HEK293 (cell line): ENCODE results near the gene CAPN15.

Experiments used
- CTCF ChIA-PET: fragments of 350-600 bp; formaldehyde crosslinking; extraction: SDS; loops from one replicate; lab custom pipeline; 2021; ENCODE audit warnings: antibody characterized with exemption; lab: Yijun Ruan, JAX
- POLR2A ChIA-PET: fragments of 300-600 bp; formaldehyde crosslinking; extraction: SDS; loops from one replicate; lab custom pipeline; 2020; ENCODE audit warnings: antibody characterized with exemption, inconsistent platforms; lab: Yijun Ruan, JAX
- H3K27ac ChIP-seq: fragments of 200-500 bp; sonication (Bioruptor generic); 2 replicates; pipeline ENCODE4 v1.5.1; 2014; ENCODE audit warnings: low read depth, low read length, control low read depth, inconsistent platforms; ENCODE audit errors: extremely low read depth
- H3K36me3 ChIP-seq, 2 experiments: fragments of 200-500 bp in 1 of 2; sonication (Bioruptor generic) in 1 of 2; 1 replicate in 1 of 2; 2 replicates in 1 of 2; pipeline ENCODE4 v1.5.1; 2014 to 2017; ENCODE audit warnings: inconsistent platforms in 2 of 2, low read length in 2 of 2; ENCODE audit not compliant: control insufficient read depth in 2 of 2, insufficient read depth in 1 of 2
- H3K4me1 ChIP-seq: fragments of 200-500 bp; sonication (Bioruptor generic); 2 replicates; pipeline ENCODE4 v1.5.1; 2014; ENCODE audit warnings: mild to moderate bottlenecking, low read length, inconsistent platforms; ENCODE audit not compliant: control insufficient read depth, insufficient read depth
- H3K4me3 ChIP-seq: 2 replicates; pipeline ENCODE4 v1.5.1; 2011; ENCODE audit warnings: low read depth, mild to moderate bottlenecking, control low read depth, low read length, moderate library complexity
- H3K9me3 ChIP-seq: fragments of 200-500 bp; sonication (Bioruptor generic); 2 replicates; pipeline ENCODE4 v1.5.1; 2014; ENCODE audit warnings: low read depth, low read length, inconsistent platforms; ENCODE audit not compliant: control insufficient read depth, insufficient read depth
- BCL11B ChIP-seq: fragments of 450-650 bp; formaldehyde crosslinking; IDR thresholded peaks from 2 replicates; pipeline ENCODE4 v1.5.1; 2016; ENCODE audit warnings: low read depth, missing biosample characterization, missing genetic modification characterization
- GFI1B ChIP-seq: fragments of 450-650 bp; formaldehyde crosslinking; IDR thresholded peaks from 2 replicates; pipeline ENCODE4 v1.5.1; 2016; ENCODE audit warnings: missing biosample characterization, missing genetic modification characterization
- HOXD13 ChIP-seq: sonication (generic); formaldehyde crosslinking; IDR thresholded peaks from 2 replicates; pipeline ENCODE4 v1.8.0; 2022; ENCODE audit warnings: missing genetic modification reagents, borderline replicate concordance
- KLF1 ChIP-seq: fragments of 450-650 bp; formaldehyde crosslinking; IDR thresholded peaks from 2 replicates; pipeline ENCODE4 v1.5.1; 2016; ENCODE audit warnings: missing biosample characterization, missing genetic modification characterization
- OSR2 ChIP-seq: fragments of 450-650 bp; formaldehyde crosslinking; IDR thresholded peaks from 2 replicates; pipeline ENCODE4 v1.5.1; 2016; ENCODE audit warnings: missing biosample characterization, missing genetic modification characterization
- OVOL3 ChIP-seq: fragments of 450-650 bp; formaldehyde crosslinking; IDR thresholded peaks from 2 replicates; pipeline ENCODE4 v1.5.1; 2016; ENCODE audit warnings: missing biosample characterization, missing genetic modification characterization
- SALL2 ChIP-seq: fragments of 450-650 bp; formaldehyde crosslinking; IDR thresholded peaks from 2 replicates; pipeline ENCODE4 v1.5.0; 2017; ENCODE audit warnings: missing biosample characterization, mild to moderate bottlenecking, missing genetic modification characterization, borderline replicate concordance
- SP7 ChIP-seq: fragments of 450-650 bp; formaldehyde crosslinking; IDR thresholded peaks from 2 replicates; pipeline ENCODE4 v1.5.1; 2016; ENCODE audit warnings: missing biosample characterization, missing genetic modification characterization
- ZBTB8A ChIP-seq: fragments of 450-650 bp; formaldehyde crosslinking; IDR thresholded peaks from 2 replicates; pipeline ENCODE4 v1.5.1; 2016; ENCODE audit warnings: missing biosample characterization, missing genetic modification characterization
- ZNF112 ChIP-seq: fragments of 450-650 bp; formaldehyde crosslinking; IDR thresholded peaks from 2 replicates; pipeline ENCODE4 v1.5.0; 2017; ENCODE audit warnings: missing biosample characterization, missing genetic modification characterization
- ZNF114 ChIP-seq: fragments of 450-650 bp; formaldehyde crosslinking; IDR thresholded peaks from 2 replicates; pipeline ENCODE4 v1.5.0; 2017; ENCODE audit warnings: missing biosample characterization, missing genetic modification characterization
- ZNF157 ChIP-seq: fragments of 450-650 bp; formaldehyde crosslinking; IDR thresholded peaks from 2 replicates; pipeline ENCODE4 v1.5.1; 2016; ENCODE audit warnings: missing biosample characterization, missing genetic modification characterization
- ZNF169 ChIP-seq: fragments of 450-650 bp; formaldehyde crosslinking; IDR thresholded peaks from 2 replicates; pipeline ENCODE4 v1.5.1; 2016; ENCODE audit warnings: missing biosample characterization, missing genetic modification characterization
- ZNF184 ChIP-seq: fragments of 450-650 bp; IDR thresholded peaks from 2 replicates; pipeline ENCODE4 v1.5.1; 2018; ENCODE audit warnings: missing biosample characterization, mild to moderate bottlenecking, missing genetic modification characterization
- ZNF211 ChIP-seq: fragments of 450-650 bp; formaldehyde crosslinking; IDR thresholded peaks from 2 replicates; pipeline ENCODE4 v1.5.1; 2016; ENCODE audit warnings: low read depth, missing biosample characterization, missing genetic modification characterization
- ZNF214 ChIP-seq: fragments of 450-650 bp; formaldehyde crosslinking; IDR thresholded peaks from 2 replicates; pipeline ENCODE4 v1.5.1; 2017; ENCODE audit warnings: missing biosample characterization, mild to moderate bottlenecking, missing genetic modification characterization, borderline replicate concordance
- ZNF221 ChIP-seq: fragments of 450-650 bp; formaldehyde crosslinking; IDR thresholded peaks from 2 replicates; pipeline ENCODE4 v1.5.1; 2017; ENCODE audit warnings: missing biosample characterization, missing genetic modification characterization, borderline replicate concordance
- ZNF239 ChIP-seq: fragments of 450-650 bp; formaldehyde crosslinking; IDR thresholded peaks from 2 replicates; pipeline ENCODE4 v1.5.1; 2016; ENCODE audit warnings: missing biosample characterization, missing genetic modification characterization
- ZNF354C ChIP-seq: fragments of 450-650 bp; formaldehyde crosslinking; IDR thresholded peaks from 2 replicates; pipeline ENCODE4 v1.5.1; 2016; ENCODE audit warnings: missing biosample characterization, missing genetic modification characterization, low read depth, borderline replicate concordance
- ZNF416 ChIP-seq: fragments of 450-650 bp; formaldehyde crosslinking; IDR thresholded peaks from 2 replicates; pipeline ENCODE4 v1.5.1; 2016; ENCODE audit warnings: missing biosample characterization, missing genetic modification characterization
- ZNF426 ChIP-seq: fragments of 450-650 bp; formaldehyde crosslinking; IDR thresholded peaks from 2 replicates; pipeline ENCODE4 v1.5.1; 2017; ENCODE audit warnings: missing biosample characterization, missing genetic modification characterization, mild to moderate bottlenecking, inconsistent platforms, moderate library complexity
- ZNF48 ChIP-seq: fragments of 450-650 bp; formaldehyde crosslinking; IDR thresholded peaks from 2 replicates; pipeline ENCODE4 v1.5.1; 2016; ENCODE audit warnings: missing biosample characterization, missing genetic modification characterization
- ZNF521 ChIP-seq: fragments of 450-650 bp; formaldehyde crosslinking; IDR thresholded peaks from 2 replicates; pipeline ENCODE4 v1.5.1; 2017; ENCODE audit warnings: missing biosample characterization, mild to moderate bottlenecking, missing genetic modification characterization
- ZNF544 ChIP-seq: fragments of 450-650 bp; formaldehyde crosslinking; IDR thresholded peaks from 2 replicates; pipeline ENCODE4 v1.5.0; 2017; ENCODE audit warnings: missing biosample characterization, missing genetic modification characterization
- ZNF596 ChIP-seq: fragments of 450-650 bp; IDR thresholded peaks from 2 replicates; pipeline ENCODE4 v1.5.0; 2018; ENCODE audit warnings: missing biosample characterization, mild to moderate bottlenecking, missing genetic modification characterization, moderate library complexity
- ZNF610 ChIP-seq: fragments of 450-650 bp; formaldehyde crosslinking; IDR thresholded peaks from 2 replicates; pipeline ENCODE4 v1.5.1; 2016; ENCODE audit warnings: missing biosample characterization, missing genetic modification characterization, borderline replicate concordance
- ZNF621 ChIP-seq: fragments of 450-650 bp; formaldehyde crosslinking; IDR thresholded peaks from 2 replicates; pipeline ENCODE4 v1.5.1; 2017; ENCODE audit warnings: missing biosample characterization, missing genetic modification characterization
- ZNF626 ChIP-seq: fragments of 450-650 bp; sonication (Bioruptor Pico); formaldehyde crosslinking; IDR thresholded peaks from 2 replicates; pipeline ENCODE4 v1.5.1; 2018; ENCODE audit warnings: missing biosample characterization, missing genetic modification characterization, inconsistent platforms
- ZNF791 ChIP-seq: fragments of 450-650 bp; formaldehyde crosslinking; IDR thresholded peaks from 2 replicates; pipeline ENCODE4 v1.5.1; 2016; ENCODE audit warnings: missing biosample characterization, missing genetic modification characterization
- TF ChIP-seq, protein P1 (sequence below): fragments of 450-650 bp; formaldehyde crosslinking; IDR thresholded peaks from 2 replicates; pipeline ENCODE4 v1.5.1; 2016; ENCODE audit warnings: missing biosample characterization, missing genetic modification characterization
- TF ChIP-seq, protein P2 (sequence below): sonication (generic); formaldehyde crosslinking; IDR thresholded peaks from 2 replicates; pipeline ENCODE4 v1.8.1; 2022; ENCODE audit warnings: mild to moderate bottlenecking, moderate library complexity, missing genetic modification reagents
- TF ChIP-seq, protein P3 (sequence below): fragments of 450-650 bp; formaldehyde crosslinking; conservative IDR thresholded peaks from 2 replicates; pipeline ENCODE4 v1.5.1; 2016; ENCODE audit warnings: low read depth, missing biosample characterization, missing genetic modification characterization

CAPN15 gene

DNA sequence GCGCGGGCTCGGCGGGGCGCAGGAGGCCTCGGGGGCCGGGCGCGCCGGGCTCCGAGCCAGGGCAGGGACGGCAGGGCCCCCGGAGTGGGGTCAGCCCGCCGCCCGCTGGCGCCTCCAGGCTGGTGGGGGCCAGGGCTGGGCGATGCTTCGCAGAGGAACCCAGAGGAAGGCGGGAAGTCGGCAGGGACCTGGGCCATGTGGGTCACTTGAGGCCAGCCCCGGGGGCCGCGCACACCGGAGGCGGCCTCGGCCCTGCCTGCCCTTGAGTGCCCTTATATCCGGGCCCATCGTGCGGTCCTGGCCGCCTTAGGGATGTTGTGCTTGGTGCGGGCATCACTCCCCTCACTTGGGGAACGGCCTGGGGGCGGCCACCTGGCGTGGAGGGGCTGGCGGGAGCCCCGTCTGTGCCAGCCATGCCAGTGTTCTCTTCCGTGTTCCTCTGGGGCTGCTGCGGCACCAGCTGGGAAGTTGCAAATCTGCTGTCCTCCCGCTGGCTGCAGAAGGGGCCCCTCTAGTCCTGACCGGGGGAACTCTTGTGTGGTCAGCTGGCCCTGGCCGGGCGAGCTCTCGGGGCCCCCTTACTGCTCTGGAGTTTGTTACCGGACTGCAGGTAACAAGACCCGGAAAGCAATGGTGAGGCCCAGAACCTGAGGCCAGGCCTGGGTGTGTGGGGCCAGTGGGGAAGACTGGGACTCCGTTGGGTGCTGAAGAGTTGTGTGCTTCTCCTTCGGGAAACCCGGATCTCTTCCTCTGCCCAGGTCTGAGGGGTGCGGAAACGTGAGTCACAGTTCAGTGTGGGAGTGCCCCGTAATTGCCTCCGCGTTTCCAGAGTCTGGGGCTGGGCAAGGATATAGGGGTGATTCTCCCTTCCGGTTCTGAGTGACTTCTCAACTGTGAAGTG, 849 bp downstream of the CAPN15 start:
- ChIA-PET POLR2A (interaction anchor here (0.6 to 1.8 kb wide), 5 partner anchors 8 to 127 kb away, joined by 3 to 7 read pairs (median 5); partner anchors contain the start of genes DECR2 and NHLRC4), CTCF (no interaction called here)
- Histone ChIP-seq H3K4me3 (peak overlapping the region; percentile 72), H3K9me3 (no peaks in the 10 kb centered on the region), H3K36me3 (peaks cover 0 to 22% of the 10 kb centered on the region in 2 experiments; a peak in 2 of 3 replicates), H3K27ac (peak overlapping the region; percentile 97), H3K4me1 (peaks cover 8% of the 10 kb centered on the region)
- no peak for TF ChIP-seq ZNF239 (tag by site-specific recombination)
- TF ChIP-seq OSR2 (tag by site-specific recombination) = no peak
- no peak for TF ChIP-seq OVOL3
- no peak for TF ChIP-seq ZNF112
- TF ChIP-seq ZNF48 (tag by site-specific recombination) = no peak
- no peak for TF ChIP-seq ZNF596 (tag by site-specific recombination)
- TF ChIP-seq ZNF610 = no peak
- TF ChIP-seq ZNF184 = no peak
- TF ChIP-seq HOXD13 (CRISPR knock-in tag) = no peak
- peak; percentile 62; the same call in 1 of the 2 replicates for TF ChIP-seq BCL11B (tag by site-specific recombination)
- TF ChIP-seq ZNF169 = no peak
- TF ChIP-seq ZNF211 (tag by site-specific recombination) = no peak
- no peak for TF ChIP-seq ZNF157 (tag by site-specific recombination)
- TF ChIP-seq ZNF621 (tag by site-specific recombination) = no peak
- no peak for TF ChIP-seq ZNF521 (tag by site-specific recombination)
- TF ChIP-seq SALL2 (tag by site-specific recombination) = no peak
- TF ChIP-seq, protein P1, sequence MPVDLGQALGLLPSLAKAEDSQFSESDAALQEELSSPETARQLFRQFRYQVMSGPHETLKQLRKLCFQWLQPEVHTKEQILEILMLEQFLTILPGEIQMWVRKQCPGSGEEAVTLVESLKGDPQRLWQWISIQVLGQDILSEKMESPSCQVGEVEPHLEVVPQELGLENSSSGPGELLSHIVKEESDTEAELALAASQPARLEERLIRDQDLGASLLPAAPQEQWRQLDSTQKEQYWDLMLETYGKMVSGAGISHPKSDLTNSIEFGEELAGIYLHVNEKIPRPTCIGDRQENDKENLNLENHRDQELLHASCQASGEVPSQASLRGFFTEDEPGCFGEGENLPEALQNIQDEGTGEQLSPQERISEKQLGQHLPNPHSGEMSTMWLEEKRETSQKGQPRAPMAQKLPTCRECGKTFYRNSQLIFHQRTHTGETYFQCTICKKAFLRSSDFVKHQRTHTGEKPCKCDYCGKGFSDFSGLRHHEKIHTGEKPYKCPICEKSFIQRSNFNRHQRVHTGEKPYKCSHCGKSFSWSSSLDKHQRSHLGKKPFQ (tag by site-specific recombination) = no peak
- TF ChIP-seq, protein P2, sequence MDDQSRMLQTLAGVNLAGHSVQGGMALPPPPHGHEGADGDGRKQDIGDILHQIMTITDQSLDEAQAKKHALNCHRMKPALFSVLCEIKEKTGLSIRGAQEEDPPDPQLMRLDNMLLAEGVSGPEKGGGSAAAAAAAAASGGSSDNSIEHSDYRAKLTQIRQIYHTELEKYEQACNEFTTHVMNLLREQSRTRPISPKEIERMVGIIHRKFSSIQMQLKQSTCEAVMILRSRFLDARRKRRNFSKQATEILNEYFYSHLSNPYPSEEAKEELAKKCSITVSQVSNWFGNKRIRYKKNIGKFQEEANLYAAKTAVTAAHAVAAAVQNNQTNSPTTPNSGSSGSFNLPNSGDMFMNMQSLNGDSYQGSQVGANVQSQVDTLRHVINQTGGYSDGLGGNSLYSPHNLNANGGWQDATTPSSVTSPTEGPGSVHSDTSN = no peak
- no peak for TF ChIP-seq ZNF544 (tag by site-specific recombination)
- no peak for TF ChIP-seq ZNF426 (tag by site-specific recombination)
- no peak for TF ChIP-seq ZNF221 (tag by site-specific recombination)
- TF ChIP-seq ZNF354C (tag by site-specific recombination) = no peak
- peak; percentile 82 for TF ChIP-seq ZBTB8A
- no peak for TF ChIP-seq ZNF791 (tag by site-specific recombination)
- no peak for TF ChIP-seq ZNF626
- no peak for TF ChIP-seq ZNF214 (tag by site-specific recombination)
- TF ChIP-seq ZNF416 (tag by site-specific recombination) = no peak
- 0 out of 2 replicates have a peak, but pooled peaks have one; percentile 14 for TF ChIP-seq SP7
- no peak for TF ChIP-seq KLF1 (tag by site-specific recombination)
- TF ChIP-seq, protein P3, sequence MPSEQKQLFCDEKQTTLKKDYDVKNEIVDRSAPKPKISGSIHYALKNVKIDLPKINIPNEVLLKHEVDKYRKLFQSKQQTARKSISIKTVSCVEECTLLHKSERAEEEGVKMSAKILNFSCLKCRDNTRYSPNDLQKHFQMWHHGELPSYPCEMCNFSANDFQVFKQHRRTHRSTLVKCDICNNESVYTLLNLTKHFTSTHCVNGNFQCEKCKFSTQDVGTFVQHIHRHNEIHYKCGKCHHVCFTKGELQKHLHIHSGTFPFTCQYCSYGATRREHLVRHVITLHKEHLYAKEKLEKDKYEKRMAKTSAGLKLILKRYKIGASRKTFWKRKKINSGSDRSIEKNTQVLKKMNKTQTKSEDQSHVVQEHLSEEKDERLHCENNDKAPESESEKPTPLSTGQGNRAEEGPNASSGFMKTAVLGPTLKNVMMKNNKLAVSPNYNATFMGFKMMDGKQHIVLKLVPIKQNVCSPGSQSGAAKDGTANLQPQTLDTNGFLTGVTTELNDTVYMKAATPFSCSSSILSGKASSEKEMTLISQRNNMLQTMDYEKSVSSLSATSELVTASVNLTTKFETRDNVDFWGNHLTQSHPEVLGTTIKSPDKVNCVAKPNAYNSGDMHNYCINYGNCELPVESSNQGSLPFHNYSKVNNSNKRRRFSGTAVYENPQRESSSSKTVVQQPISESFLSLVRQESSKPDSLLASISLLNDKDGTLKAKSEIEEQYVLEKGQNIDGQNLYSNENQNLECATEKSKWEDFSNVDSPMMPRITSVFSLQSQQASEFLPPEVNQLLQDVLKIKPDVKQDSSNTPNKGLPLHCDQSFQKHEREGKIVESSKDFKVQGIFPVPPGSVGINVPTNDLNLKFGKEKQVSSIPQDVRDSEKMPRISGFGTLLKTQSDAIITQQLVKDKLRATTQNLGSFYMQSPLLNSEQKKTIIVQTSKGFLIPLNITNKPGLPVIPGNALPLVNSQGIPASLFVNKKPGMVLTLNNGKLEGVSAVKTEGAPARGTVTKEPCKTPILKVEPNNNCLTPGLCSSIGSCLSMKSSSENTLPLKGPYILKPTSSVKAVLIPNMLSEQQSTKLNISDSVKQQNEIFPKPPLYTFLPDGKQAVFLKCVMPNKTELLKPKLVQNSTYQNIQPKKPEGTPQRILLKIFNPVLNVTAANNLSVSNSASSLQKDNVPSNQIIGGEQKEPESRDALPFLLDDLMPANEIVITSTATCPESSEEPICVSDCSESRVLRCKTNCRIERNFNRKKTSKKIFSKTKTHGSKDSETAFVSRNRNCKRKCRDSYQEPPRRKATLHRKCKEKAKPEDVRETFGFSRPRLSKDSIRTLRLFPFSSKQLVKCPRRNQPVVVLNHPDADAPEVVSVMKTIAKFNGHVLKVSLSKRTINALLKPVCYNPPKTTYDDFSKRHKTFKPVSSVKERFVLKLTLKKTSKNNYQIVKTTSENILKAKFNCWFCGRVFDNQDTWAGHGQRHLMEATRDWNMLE = no peak
- TF ChIP-seq GFI1B (tag by site-specific recombination) = no peak
- no peak for TF ChIP-seq ZNF114
